ENCODE measurements around the gene JAK3.
A peak's percentile ranks its signal among the peaks of the same experiment; 100 is the strongest.

Gene JAK3

GRCh38 chr19:17873786-17874757 is 26.3 kb upstream of the JAK3 start:
- peak; percentile 66 for ATAC-seq

DNA sequence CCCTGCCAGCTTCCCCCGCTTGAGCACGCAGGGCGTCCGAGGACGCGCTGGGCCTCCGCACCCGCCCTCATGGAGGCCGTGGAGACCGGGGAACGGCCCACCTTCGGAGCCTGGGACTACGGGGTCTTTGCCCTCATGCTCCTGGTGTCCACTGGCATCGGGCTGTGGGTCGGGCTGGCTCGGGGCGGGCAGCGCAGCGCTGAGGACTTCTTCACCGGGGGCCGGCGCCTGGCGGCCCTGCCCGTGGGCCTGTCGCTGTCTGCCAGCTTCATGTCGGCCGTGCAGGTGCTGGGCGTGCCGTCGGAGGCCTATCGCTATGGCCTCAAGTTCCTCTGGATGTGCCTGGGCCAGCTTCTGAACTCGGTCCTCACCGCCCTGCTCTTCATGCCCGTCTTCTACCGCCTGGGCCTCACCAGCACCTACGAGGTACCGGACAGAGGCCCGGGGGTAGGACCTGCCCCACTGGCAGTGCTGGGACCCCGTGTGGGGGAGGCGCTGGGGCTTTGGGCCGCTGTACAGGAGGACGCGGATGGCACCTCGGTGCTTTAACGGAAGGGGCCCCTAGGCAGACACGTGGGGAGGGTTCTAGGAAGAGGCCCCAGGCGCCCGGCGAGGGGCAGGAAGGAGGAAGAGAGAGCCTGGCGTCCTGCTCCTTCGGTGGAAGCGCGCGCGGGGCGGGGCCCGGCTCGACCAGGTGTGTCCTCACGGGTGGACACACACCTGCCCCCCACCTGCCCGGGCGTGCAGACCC is 24.6 kb upstream of the JAK3 start:
- ATAC-seq: no peak
- TF ChIP-seq ZC3H10 (CRISPR knock-in tag; IDR thresholded peaks at IDR 0.05): no peak
- TF ChIP-seq, protein P1, sequence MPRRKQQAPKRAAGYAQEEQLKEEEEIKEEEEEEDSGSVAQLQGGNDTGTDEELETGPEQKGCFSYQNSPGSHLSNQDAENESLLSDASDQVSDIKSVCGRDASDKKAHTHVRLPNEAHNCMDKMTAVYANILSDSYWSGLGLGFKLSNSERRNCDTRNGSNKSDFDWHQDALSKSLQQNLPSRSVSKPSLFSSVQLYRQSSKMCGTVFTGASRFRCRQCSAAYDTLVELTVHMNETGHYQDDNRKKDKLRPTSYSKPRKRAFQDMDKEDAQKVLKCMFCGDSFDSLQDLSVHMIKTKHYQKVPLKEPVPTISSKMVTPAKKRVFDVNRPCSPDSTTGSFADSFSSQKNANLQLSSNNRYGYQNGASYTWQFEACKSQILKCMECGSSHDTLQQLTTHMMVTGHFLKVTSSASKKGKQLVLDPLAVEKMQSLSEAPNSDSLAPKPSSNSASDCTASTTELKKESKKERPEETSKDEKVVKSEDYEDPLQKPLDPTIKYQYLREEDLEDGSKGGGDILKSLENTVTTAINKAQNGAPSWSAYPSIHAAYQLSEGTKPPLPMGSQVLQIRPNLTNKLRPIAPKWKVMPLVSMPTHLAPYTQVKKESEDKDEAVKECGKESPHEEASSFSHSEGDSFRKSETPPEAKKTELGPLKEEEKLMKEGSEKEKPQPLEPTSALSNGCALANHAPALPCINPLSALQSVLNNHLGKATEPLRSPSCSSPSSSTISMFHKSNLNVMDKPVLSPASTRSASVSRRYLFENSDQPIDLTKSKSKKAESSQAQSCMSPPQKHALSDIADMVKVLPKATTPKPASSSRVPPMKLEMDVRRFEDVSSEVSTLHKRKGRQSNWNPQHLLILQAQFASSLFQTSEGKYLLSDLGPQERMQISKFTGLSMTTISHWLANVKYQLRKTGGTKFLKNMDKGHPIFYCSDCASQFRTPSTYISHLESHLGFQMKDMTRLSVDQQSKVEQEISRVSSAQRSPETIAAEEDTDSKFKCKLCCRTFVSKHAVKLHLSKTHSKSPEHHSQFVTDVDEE (CRISPR knock-in tag; IDR thresholded peaks at IDR 0.05): no peak
- TF ChIP-seq CSRNP3 (CRISPR knock-in tag; IDR thresholded peaks at IDR 0.05): no peak
- no peak for TF ChIP-seq ARNTL (CRISPR knock-in tag; IDR thresholded peaks at IDR 0.05; ENCODE audit: borderline replicate concordance, low read depth)
- no peak for TF ChIP-seq OSR1 (CRISPR knock-in tag; IDR thresholded peaks at IDR 0.05)
- no peak for TF ChIP-seq BACH2 (CRISPR knock-in tag; IDR thresholded peaks at IDR 0.05; ENCODE audit: borderline replicate concordance)
- TF ChIP-seq, protein P2, sequence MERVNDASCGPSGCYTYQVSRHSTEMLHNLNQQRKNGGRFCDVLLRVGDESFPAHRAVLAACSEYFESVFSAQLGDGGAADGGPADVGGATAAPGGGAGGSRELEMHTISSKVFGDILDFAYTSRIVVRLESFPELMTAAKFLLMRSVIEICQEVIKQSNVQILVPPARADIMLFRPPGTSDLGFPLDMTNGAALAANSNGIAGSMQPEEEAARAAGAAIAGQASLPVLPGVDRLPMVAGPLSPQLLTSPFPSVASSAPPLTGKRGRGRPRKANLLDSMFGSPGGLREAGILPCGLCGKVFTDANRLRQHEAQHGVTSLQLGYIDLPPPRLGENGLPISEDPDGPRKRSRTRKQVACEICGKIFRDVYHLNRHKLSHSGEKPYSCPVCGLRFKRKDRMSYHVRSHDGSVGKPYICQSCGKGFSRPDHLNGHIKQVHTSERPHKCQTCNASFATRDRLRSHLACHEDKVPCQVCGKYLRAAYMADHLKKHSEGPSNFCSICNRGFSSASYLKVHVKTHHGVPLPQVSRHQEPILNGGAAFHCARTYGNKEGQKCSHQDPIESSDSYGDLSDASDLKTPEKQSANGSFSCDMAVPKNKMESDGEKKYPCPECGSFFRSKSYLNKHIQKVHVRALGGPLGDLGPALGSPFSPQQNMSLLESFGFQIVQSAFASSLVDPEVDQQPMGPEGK (CRISPR knock-in tag; IDR thresholded peaks at IDR 0.05; ENCODE audit: borderline replicate concordance): no peak
- TF ChIP-seq TOX (CRISPR knock-in tag; IDR thresholded peaks at IDR 0.05; ENCODE audit: borderline replicate concordance): no peak
- TF ChIP-seq ZNF565 (CRISPR knock-in tag; conservative IDR thresholded peaks at IDR 0.05; ENCODE audit: low read depth): no peak
- no peak for TF ChIP-seq ZFP3 (CRISPR knock-in tag; IDR thresholded peaks at IDR 0.05)
- no peak for TF ChIP-seq PPARA (CRISPR knock-in tag; IDR thresholded peaks at IDR 0.05; ENCODE audit: borderline replicate concordance)
- TF ChIP-seq ZNF8 (CRISPR knock-in tag; IDR thresholded peaks at IDR 0.05): no peak
- TF ChIP-seq, protein P3, sequence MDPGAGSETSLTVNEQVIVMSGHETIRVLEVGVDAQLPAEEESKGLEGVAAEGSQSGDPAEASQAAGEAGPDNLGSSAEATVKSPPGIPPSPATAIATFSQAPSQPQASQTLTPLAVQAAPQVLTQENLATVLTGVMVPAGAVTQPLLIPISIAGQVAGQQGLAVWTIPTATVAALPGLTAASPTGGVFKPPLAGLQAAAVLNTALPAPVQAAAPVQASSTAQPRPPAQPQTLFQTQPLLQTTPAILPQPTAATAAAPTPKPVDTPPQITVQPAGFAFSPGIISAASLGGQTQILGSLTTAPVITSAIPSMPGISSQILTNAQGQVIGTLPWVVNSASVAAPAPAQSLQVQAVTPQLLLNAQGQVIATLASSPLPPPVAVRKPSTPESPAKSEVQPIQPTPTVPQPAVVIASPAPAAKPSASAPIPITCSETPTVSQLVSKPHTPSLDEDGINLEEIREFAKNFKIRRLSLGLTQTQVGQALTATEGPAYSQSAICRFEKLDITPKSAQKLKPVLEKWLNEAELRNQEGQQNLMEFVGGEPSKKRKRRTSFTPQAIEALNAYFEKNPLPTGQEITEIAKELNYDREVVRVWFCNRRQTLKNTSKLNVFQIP (CRISPR knock-in tag; IDR thresholded peaks at IDR 0.05; ENCODE audit: borderline replicate concordance, low read depth): no peak
- TF ChIP-seq ZNF70 (CRISPR knock-in tag; IDR thresholded peaks at IDR 0.05): no peak

More at GRCh38 chr19:17873786-17874757, 26.3 kb upstream of the JAK3 start:
- TF ChIP-seq, protein P2 (CRISPR knock-in tag; IDR thresholded peaks at IDR 0.05; ENCODE audit: borderline replicate concordance): no peak
- TF ChIP-seq TCF4 (CRISPR knock-in tag; IDR thresholded peaks at IDR 0.05; ENCODE audit: borderline replicate concordance) (no peak), PPARA (CRISPR knock-in tag; IDR thresholded peaks at IDR 0.05; ENCODE audit: borderline replicate concordance) (no peak), ZNF70 (CRISPR knock-in tag; IDR thresholded peaks at IDR 0.05) (no peak), SNAI2 (CRISPR knock-in tag; IDR thresholded peaks at IDR 0.05) (no peak), ZC3H10 (CRISPR knock-in tag; IDR thresholded peaks at IDR 0.05) (no peak), ARNTL (CRISPR knock-in tag; IDR thresholded peaks at IDR 0.05; ENCODE audit: borderline replicate concordance, low read depth) (no peak), OSR1 (CRISPR knock-in tag; IDR thresholded peaks at IDR 0.05) (no peak), RARB (CRISPR knock-in tag; IDR thresholded peaks at IDR 0.05) (no peak), GLIS3 (CRISPR knock-in tag; IDR thresholded peaks at IDR 0.05) (no peak), CSDC2 (CRISPR knock-in tag; IDR thresholded peaks at IDR 0.05) (no peak), ZFP30 (CRISPR knock-in tag; IDR thresholded peaks at IDR 0.05) (no peak), ZNF565 (CRISPR knock-in tag; conservative IDR thresholded peaks at IDR 0.05; ENCODE audit: low read depth) (no peak), BACH2 (CRISPR knock-in tag; IDR thresholded peaks at IDR 0.05; ENCODE audit: borderline replicate concordance) (no peak), ESRRG (CRISPR knock-in tag; IDR thresholded peaks at IDR 0.05) (no peak)
- TF ChIP-seq, protein P3 (CRISPR knock-in tag; IDR thresholded peaks at IDR 0.05; ENCODE audit: borderline replicate concordance, low read depth): no peak

Measured in SK-N-SH treated with all-trans-retinoic acid at 6 μM for 48 hours (cell line).